NOMO-1 treated with DMSO at 0.1 percent for 48 hours (cell line): ENCODE data around the gene R3HCC1L.
"Not testable (repeated sequence)": the region's sequence is repeated elsewhere in the genome, so short reads cannot be mapped to it uniquely, and the experiment has no call there.

Experiments
- DNase-seq: peaks from one replicate; lab custom pipeline; 2025; ENCODE audit not compliant: unreplicated experiment; lab: John Stamatoyannopoulos, UW

R3HCC1L gene

GRCh38 chr10:98226508-98227144, 92.2 kb downstream of the R3HCC1L start:
- no peak for DNase-seq

- not testable (repeated sequence) for DNase-seq
Observed at GRCh38 chr10:98227713-98228112, 93.3 kb downstream of the R3HCC1L start.

GRCh38 chr10:98228266-98228665, 93.8 kb downstream of the R3HCC1L start:
- not testable (repeated sequence) for DNase-seq

GRCh38 chr10:98231417-98231816, 97.0 kb downstream of the R3HCC1L start:
- DNase-seq, result no peak

- DNase-seq, result no peak
Observed at GRCh38 chr10:98235846-98236245, 101.4 kb downstream of the R3HCC1L start.

- DNase-seq, result no peak
Observed at GRCh38 chr10:98236862-98237261, 102.4 kb downstream of the R3HCC1L start.

- no peak for DNase-seq
Observed at GRCh38 chr10:98238391-98238790, 103.9 kb downstream of the R3HCC1L start.

- no peak for DNase-seq
Observed at GRCh38 chr10:98240524-98240923, 106.1 kb downstream of the R3HCC1L start.

- DNase-seq, result peak; percentile 3
Observed at GRCh38 chr10:98242823-98243222, 108.4 kb downstream of the R3HCC1L start.

- DNase-seq, result no peak
Observed at GRCh38 chr10:98244141-98244540, 109.7 kb downstream of the R3HCC1L start.

GRCh38 chr10:98244586-98244985, 110.1 kb downstream of the R3HCC1L start:
- DNase-seq, result no peak

- DNase-seq, result no peak
Observed at GRCh38 chr10:98246911-98247805, 112.7 kb downstream of the R3HCC1L start.

GRCh38 chr10:98248018-98248417, 113.6 kb downstream of the R3HCC1L start:
- no peak for DNase-seq

- no peak for DNase-seq
Observed at GRCh38 chr10:98249134-98249533, 114.7 kb downstream of the R3HCC1L start.

GRCh38 chr10:98251399-98251798, 116.9 kb downstream of the R3HCC1L start:
- DNase-seq, result no peak

- DNase-seq, result no peak
Observed at GRCh38 chr10:98252464-98252863, 118.0 kb downstream of the R3HCC1L start.

GRCh38 chr10:98253499-98253898, 119.0 kb downstream of the R3HCC1L start:
- DNase-seq, result no peak

GRCh38 chr10:98254234-98254974, 119.9 kb downstream of the R3HCC1L start:
- no peak for DNase-seq

GRCh38 chr10:98255146-98255877, 120.9 kb downstream of the R3HCC1L start:
- no peak for DNase-seq

- DNase-seq, result no peak
Observed at GRCh38 chr10:98256692-98257091, 122.2 kb downstream of the R3HCC1L start.

GRCh38 chr10:98257198-98257597, 122.7 kb downstream of the R3HCC1L start:
- DNase-seq, result no peak
